Suprapubic skin (tissue), 3 donors: ENCODE data around the gene NHLRC4.

Source experiments
- EP300 ChIP-seq: sonication (generic); formaldehyde crosslinking; IDR thresholded peaks from one replicate; pipeline ENCODE4 v1.6.1; 2017; ENCODE audit warnings: antibody characterized with exemption
- POLR2A ChIP-seq, 2 donors: fragments of 450-650 bp; IDR thresholded peaks; one replicate each; pipeline ENCODE4 v1.6.1; 2017; ENCODE audit warnings: antibody characterized with exemption in 2 of 2, mild to moderate bottlenecking in 2 of 2, moderate library complexity in 2 of 2
- TF ChIP-seq, protein P1 (sequence below), 2 donors: fragments of 200-600 bp in 1 of 2; fragments of 450-650 bp in 1 of 2; sonication (generic) in 1 of 2; IDR thresholded peaks; one replicate each; pipeline ENCODE4 v1.5.1; 2016 to 2019; ENCODE audit warnings: antibody characterized with exemption in 2 of 2, mild to moderate bottlenecking in 1 of 2, moderate library complexity in 1 of 2

DNA sequence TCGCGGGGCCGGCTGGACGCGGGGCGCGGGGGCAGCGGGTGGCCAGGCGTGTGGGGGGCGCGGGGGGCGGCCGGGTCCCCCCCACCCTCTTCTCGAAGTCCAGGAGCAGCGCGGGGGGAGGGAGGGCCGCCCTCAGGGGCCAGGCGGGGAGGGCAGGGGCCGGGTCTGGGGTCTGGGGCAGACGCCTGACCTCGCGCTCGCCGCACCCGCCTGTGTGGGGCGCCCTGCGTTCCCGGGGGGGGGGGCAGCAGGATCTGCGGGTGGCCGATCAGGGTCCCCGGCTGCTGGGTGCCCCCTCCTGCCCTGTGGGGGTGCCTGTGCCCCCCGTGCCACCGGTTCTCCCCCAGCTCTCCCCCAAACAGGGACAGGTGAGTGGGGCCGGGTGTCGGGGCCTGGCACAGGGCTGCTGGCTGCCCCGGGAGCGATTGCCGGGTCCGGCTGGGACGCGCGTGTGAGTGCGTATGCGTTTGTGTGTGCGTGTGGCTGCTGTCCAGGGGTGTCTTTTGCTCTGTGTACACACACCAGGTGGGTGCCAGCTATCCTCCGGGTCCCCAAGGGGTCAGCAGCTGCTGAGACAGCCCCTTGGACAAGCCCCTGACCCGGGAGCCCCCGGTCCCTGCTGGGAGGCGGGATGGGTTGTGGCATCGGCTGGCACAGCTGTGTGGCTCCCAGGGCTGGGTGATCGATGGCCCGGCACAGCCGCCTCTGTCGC lies 5.9 kb upstream of the NHLRC4 start:
- TF ChIP-seq, protein P1, sequence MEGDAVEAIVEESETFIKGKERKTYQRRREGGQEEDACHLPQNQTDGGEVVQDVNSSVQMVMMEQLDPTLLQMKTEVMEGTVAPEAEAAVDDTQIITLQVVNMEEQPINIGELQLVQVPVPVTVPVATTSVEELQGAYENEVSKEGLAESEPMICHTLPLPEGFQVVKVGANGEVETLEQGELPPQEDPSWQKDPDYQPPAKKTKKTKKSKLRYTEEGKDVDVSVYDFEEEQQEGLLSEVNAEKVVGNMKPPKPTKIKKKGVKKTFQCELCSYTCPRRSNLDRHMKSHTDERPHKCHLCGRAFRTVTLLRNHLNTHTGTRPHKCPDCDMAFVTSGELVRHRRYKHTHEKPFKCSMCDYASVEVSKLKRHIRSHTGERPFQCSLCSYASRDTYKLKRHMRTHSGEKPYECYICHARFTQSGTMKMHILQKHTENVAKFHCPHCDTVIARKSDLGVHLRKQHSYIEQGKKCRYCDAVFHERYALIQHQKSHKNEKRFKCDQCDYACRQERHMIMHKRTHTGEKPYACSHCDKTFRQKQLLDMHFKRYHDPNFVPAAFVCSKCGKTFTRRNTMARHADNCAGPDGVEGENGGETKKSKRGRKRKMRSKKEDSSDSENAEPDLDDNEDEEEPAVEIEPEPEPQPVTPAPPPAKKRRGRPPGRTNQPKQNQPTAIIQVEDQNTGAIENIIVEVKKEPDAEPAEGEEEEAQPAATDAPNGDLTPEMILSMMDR (IDR thresholded peaks at IDR 0.05) = no peak
- TF ChIP-seq POLR2A (IDR thresholded peaks at IDR 0.05) (no peak), EP300 (no peak)
